Mononuclear cell (primary cell): ENCODE data around the gene HDAC10. TPM values are rescaled to one million over a fixed set of nuclear protein-coding genes. Genes with fewer than 3 reads are reported as not detected.

Source experiments
- H3K27me3 ChIP-seq: 2 replicates; pipeline ENCODE4 v1.6.0; 2011; ENCODE audit warnings: low read length, control low read depth; ENCODE audit not compliant: insufficient read depth
- H3K4me1 ChIP-seq: 2 replicates; pipeline ENCODE4 v1.5.1; 2011; ENCODE audit warnings: mild to moderate bottlenecking, low read length, control low read depth; ENCODE audit not compliant: insufficient read depth
- H3K4me3 ChIP-seq: 2 replicates; pipeline ENCODE4 v1.5.1; 2011; ENCODE audit warnings: mild to moderate bottlenecking, low read length, moderate library complexity
- H3K9me3 ChIP-seq: 2 replicates; pipeline ENCODE4 v1.5.1; 2011; ENCODE audit warnings: low read depth, mild to moderate bottlenecking, control low read depth, low read length
- total RNA-seq: library from RNA; depleted of rRNA; stranded (reverse); fragments of >200 nt; gene quantifications from one replicate; pipeline ENCODE4 v1.2.3, GENCODE V29; 2012

The HDAC10 gene
- total RNA-seq, 1 donor, result 36.4 TPM

DNA sequence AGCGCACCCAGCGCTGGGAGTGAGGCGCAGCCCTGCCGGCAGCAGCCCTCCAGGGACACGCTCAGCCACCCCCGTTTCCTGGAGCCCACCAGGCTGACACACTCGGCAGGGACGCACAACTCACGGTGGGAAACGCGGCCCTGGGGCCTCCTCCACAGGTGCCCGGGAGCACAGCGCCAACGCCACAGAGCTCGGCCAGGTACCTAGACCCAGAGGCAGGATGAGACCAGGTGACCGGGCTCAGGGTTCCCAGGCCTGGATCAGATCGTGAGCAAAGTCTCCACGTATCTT lies 24.2 kb downstream of the HDAC10 start:
- H3K4me1 ChIP-seq, result no peaks in the 10 kb centered on the region
- H3K9me3 ChIP-seq, result no peaks in the 10 kb centered on the region
- no peak overlapping the region for H3K4me3 ChIP-seq
- no peaks in the 10 kb centered on the region for H3K27me3 ChIP-seq

DNA sequence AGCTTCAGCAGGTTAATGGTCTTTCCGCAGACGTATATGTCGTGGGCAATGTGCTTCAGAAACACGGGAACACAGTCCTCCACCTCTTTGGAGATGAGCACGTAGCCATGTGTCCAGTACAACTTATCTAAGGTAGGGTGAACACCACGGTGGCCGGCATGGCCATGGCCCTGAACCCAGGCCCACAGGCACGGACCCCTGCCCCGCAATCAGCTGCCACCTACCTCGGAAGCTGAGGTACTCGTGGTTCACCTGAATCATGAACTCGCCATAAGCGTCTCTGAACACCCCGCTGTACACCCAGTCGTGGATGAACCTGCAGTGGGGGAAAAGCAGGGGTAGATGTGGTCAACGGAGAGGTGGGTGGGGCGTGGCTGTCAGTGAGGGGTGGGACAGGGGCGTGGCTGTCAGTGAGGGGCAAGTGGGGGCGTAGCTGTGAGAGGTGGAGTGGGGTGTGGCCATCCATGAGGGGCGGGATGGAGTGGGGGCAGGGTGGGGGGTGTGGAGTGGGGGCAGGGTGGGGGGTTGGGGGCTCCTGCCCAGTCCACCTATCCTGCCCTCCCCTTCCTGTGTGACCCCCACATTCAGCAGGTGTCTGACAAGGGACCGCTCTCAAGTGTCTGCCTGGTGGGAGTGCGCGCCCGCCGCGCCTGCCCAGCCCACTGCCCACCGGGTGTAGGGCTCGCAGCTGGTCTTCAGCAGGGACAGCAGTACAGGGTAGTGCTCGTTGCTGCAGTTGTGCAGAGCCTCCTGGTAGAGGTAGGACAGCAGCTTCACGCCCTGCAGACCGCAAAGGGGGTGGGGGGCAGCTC lies 24.8 kb downstream of the HDAC10 start:
- Histone ChIP-seq H3K4me1 (no peaks in the 10 kb centered on the region), H3K4me3 (no peak overlapping the region), H3K27me3 (no peaks in the 10 kb centered on the region), H3K9me3 (no peaks in the 10 kb centered on the region)

DNA sequence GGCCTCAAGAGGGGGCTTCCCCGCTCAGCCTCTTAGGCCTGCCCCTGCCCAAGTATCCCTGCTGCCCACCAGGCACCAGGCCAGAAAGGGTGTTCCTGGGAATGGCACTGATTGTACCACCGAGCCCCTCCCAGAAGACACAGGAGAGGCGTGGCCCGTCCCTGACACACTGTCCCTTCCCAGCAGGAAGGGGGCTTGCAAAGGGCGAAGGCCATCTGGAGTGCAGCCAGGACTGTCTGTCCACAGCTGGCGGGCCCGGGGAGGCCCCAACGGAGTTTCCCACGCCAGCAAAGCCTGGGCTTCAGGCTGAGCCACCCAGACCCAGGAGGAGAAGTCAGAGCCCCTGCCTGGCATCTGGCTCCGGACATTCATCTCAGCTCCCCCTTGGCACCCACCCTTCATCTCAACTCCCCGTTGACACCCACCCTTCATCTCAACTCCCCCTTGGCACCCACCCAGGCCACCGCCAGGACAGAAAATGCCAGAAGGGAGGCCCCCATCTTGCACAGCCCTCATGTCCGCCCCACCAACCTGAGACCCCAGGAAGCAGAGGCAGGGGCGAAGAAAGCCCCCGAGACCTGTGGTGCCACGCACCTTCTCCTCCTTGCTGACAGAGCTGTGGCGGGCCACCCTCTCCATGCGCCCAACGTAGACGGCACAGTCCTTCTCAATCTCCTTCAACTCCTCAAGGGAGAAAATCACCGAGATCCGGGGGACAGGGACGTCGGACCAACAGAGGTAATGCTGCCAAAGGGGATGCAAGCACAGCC lies 25.7 kb downstream of the HDAC10 start:
- H3K4me1 ChIP-seq, result no peaks in the 10 kb centered on the region
- no peaks in the 10 kb centered on the region for H3K27me3 ChIP-seq
- no peak overlapping the region for H3K4me3 ChIP-seq
- H3K9me3 ChIP-seq, result no peaks in the 10 kb centered on the region

DNA sequence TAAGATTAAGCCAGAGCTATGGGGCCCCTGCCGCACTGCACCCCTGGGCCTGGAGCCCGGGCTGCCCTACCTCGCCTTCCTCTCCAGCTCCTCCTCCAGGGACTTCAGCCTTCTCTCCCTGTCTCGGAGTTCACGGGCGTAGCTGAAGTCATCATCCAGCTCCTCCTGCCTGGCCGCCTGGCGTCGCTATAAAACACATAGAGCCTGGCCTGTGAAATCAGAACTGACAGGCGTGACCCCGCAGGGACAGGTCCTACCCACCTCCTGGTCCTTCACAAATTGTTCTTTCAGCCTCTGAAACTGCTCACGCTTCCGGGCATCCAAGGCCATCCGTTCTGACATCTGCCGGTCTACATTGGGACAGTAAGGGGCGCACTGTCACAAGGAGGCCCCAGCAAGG lies 27.0 kb downstream of the HDAC10 start:
- H3K4me3 ChIP-seq, result no peak overlapping the region
- no peaks in the 10 kb centered on the region for H3K4me1 ChIP-seq
- no peaks in the 10 kb centered on the region for H3K9me3 ChIP-seq
- no peaks in the 10 kb centered on the region for H3K27me3 ChIP-seq

DNA sequence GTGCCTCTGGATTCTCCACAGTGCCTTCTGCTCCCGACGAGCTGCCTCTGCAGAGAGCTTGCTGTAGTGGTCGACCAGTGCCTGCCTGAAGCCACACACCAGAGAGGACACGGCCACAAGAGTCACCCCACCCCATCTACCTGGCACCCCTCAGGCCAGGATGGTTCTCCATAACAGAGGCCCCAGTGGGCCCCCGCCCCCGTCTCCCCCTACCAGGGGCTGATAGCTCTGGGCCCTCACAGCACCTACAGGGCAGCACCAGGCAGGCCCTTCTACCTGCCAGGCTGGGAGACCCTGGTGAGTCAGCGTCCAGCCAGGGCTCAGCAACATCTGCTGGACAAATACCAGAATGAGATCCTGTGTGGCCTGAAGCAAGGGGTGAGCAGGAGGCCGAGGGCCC lies 28.6 kb downstream of the HDAC10 start:
- H3K4me1 ChIP-seq, result no peaks in the 10 kb centered on the region

DNA sequence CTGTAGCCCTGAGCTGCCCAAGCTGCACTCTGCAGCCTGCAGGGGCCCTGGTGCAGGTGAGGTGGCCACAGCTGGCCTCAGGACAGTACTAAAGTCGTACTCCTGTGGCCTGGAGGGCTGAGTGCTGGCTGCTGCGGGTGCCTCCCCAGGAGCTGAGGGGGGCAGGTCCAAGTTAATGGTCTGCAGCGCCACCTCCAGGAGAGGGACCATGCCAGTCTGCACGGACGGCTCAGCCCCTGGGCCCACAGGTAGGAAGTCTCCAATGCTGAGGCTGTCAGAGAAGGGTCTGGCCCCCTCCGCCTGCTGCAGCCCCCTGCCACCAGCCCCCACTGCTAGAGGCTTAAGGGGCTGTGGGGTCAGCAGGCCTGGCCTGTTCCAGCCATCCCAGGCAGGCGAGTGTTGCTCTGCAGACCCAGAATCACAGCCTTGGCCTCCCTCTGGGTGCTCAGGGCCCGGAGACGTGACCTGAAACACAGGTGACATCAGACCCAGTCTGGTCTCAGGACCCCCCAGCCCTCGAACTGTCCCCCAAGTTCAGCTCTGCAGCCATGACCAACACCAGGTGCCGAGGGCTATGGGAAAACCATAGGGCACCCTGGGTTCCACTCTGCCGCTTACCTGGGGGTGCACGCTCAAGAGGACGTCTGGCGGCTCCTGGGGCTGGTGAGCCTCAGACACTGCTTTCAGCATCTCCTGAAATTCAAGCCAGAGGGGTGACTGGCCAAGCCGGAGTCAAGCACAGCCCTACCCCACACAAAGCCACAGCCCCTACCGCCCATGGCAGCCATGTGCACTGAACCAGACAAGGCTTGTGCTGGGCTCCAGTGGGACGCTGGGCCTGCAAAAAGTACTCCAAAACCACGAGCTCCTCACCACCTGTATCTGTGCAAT lies 29.4 kb downstream of the HDAC10 start:
- H3K27me3 ChIP-seq, result no peaks in the 10 kb centered on the region
- no peaks in the 10 kb centered on the region for H3K9me3 ChIP-seq
- no peak overlapping the region for H3K4me3 ChIP-seq
- no peaks in the 10 kb centered on the region for H3K4me1 ChIP-seq

More for the DNA sequence above, 28.6 kb downstream of the HDAC10 start:
- no peaks in the 10 kb centered on the region for H3K9me3 ChIP-seq
- no peak overlapping the region for H3K4me3 ChIP-seq
- no peaks in the 10 kb centered on the region for H3K27me3 ChIP-seq

DNA sequence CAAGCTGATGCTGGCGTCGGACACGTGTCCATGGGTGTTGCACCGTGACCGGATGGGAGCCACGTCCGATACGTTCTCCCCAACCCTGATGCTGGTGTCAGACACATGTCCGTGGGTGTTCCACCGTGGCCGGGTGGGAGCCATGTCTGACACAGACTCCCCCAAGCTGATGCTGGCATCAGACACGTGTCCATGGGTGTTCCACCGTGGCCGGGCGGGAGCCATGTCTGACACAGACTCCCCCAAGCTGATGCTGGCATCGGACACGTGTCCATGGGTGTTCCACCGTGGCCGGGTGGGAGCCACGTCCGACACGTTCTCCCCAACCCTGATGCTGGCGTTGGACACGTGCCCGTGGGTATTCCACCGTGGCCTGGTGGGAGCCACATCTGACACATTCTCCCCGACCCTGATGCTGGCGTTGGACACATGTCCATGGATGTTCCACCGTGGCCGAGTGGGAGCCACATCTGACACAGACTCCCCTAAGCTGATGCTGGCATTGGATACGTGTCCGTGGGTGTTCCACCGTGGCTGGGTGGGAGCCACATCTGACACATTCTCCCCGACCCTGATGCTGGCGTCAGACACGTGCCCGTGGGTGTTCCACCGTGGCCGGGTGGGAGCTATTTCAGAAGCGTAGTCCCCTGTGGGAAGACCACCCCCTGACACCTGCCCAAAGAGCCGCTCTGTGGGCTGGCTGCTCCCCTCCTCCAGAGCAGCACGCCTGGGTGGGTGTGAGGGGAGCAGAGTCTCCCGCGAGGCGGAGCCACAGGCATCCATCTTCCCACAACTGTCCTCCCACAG lies 30.3 kb downstream of the HDAC10 start:
- Histone ChIP-seq H3K4me3 (no peak overlapping the region), H3K27me3 (no peaks in the 10 kb centered on the region), H3K9me3 (no peaks in the 10 kb centered on the region), H3K4me1 (no peaks in the 10 kb centered on the region)

DNA sequence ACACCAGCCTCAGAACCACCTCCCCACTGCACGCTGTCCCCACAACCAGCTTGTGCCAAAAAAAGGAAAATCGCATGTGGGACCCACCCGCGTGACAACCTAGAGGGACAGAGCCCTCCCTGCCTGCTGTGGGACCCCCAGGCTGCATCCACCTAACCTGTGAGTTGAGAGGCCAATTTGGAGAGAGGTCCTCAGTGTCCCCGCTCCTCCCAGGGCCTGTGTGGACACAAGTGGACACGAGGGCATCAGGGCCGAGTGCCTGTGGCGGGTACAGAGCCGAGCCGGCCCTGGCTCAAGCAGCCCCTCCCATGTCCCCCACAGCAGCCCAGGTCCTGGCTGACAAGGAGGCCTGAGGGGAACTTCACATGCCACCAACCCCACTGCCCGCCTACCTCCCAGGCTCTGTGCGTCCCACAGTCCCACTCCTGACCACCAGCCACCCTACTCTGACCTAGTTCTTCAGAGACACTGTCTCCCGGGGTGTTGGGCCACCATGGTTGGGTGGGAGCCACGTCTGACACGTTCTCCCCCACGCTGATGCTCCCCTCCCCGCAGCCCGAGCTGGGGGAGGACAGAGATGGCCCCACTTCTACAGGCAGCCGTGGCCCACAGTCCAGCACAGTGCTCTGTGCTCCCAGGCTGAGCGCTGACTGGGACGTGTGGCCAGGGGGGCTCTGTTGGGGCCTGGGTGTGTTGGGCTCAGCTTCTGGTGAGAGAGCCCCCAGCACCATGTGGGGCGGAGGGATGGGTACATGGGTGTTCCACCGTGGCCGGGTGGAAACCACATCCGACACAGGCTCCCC lies 31.1 kb downstream of the HDAC10 start:
- Histone ChIP-seq H3K4me3 (no peak overlapping the region), H3K9me3 (no peaks in the 10 kb centered on the region), H3K27me3 (no peaks in the 10 kb centered on the region), H3K4me1 (no peaks in the 10 kb centered on the region)

DNA sequence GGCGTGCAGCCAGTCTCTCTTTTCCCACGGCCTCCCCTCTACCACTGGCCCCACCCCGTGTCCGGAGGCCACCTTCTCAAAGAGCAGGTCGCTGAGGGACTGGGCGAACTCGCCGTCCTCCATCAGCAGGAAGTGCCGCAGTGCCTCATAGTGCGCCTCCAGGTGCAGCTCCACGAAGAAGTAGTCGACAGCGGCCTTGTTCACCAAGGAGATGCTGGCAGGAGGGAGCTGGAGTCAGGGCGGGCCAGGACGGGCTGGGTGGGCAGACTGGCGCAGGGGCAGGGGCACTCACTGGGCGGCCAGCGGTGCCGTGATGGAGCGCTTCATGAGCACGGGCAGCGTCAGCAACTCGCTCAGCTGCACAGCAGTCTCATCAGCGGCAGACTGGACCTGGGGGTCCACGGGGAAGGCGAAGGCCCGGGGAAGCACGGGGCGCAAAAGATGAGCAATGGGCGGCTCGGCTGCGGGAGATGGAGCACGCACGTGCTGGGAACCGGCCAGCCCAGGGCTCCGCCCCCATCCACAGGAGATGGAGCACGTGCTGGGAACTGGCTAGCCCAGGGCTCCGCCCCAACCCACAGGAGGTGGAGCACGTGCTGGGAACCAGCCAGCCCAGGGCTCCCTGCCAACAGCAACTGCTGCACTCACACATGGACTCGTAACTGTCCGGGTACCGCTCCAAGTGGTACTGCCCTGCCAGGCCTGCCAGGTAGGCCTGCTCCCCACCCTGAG lies 31.9 kb downstream of the HDAC10 start:
- no peaks in the 10 kb centered on the region for H3K4me1 ChIP-seq
- H3K27me3 ChIP-seq, result no peaks in the 10 kb centered on the region
- no peak overlapping the region for H3K4me3 ChIP-seq
- no peaks in the 10 kb centered on the region for H3K9me3 ChIP-seq

DNA sequence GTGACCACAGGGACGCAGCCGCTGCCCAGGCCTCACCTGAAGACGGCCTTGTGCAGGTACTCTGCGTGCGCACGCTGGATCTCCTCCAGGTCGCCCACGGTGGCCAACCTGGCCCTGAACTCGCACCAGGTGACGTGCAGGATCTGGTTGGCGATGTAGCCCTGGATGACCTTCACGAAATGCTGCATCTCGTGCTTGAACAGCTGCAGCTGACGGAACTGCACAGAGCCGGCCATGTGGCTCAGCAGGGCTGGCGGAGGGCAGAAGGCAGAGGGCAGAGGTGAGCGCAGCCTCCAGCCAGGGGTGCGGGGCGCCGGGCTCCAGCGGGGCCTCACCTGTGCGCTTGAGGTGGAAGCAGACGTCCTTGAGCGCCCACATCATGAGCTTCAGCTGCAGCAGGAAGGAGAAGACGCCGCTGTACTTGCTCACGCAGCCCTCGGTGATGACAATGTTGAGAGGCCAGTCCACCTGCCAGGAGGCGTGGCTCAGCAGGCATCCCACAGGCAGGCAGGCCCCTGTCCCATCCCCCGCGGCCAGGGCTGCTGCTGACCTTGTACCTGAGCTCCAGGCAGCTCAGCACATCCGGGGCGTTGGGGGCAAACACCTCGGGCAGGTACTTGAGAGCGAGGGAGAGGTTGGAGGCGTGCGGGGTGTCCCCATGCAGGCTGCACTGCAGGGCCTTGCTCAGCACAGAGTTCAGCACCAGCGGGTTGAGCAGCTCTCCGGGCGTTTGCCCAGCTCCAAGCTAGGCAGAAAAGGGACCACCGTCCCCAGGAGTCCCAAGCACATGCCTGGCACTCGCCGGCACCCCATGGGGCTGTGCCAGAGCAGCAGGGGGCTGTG lies 32.7 kb downstream of the HDAC10 start:
- H3K4me3 ChIP-seq, result no peak overlapping the region
- H3K9me3 ChIP-seq, result no peaks in the 10 kb centered on the region
- no peaks in the 10 kb centered on the region for H3K4me1 ChIP-seq
- H3K27me3 ChIP-seq, result no peaks in the 10 kb centered on the region

DNA sequence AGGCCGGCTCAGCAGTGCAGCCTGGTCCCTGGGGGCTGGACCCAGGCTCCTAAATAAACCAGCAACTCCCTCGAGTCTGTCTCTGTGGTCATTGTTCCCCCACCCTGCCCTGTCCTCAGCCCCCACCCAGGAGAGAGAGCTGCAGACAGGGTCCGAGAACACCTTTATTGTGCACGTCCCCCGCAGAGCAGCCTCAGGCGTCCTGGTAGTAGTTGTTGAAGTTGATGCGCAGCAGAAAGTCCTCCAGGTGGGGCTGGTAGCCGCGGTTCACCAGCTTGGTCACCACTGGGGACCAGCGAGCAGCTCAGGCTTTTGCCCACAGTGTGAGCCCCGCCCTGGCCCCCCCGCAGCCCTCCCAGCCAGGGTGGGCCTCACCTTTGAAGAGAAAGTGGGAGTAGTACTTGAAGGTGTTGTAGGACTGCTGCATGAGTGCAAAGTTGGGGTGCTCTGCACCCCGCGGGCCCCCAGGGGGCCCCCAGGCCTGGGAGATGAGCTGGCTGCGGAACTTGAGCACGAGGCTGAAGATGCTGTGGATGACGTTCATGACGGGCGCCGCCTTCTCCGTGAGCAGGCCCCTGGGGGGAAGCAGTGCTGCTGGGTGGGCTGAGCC lies 33.4 kb downstream of the HDAC10 start:
- Histone ChIP-seq H3K4me1 (no peaks in the 10 kb centered on the region), H3K9me3 (no peaks in the 10 kb centered on the region), H3K27me3 (no peaks in the 10 kb centered on the region), H3K4me3 (no peak overlapping the region)

DNA sequence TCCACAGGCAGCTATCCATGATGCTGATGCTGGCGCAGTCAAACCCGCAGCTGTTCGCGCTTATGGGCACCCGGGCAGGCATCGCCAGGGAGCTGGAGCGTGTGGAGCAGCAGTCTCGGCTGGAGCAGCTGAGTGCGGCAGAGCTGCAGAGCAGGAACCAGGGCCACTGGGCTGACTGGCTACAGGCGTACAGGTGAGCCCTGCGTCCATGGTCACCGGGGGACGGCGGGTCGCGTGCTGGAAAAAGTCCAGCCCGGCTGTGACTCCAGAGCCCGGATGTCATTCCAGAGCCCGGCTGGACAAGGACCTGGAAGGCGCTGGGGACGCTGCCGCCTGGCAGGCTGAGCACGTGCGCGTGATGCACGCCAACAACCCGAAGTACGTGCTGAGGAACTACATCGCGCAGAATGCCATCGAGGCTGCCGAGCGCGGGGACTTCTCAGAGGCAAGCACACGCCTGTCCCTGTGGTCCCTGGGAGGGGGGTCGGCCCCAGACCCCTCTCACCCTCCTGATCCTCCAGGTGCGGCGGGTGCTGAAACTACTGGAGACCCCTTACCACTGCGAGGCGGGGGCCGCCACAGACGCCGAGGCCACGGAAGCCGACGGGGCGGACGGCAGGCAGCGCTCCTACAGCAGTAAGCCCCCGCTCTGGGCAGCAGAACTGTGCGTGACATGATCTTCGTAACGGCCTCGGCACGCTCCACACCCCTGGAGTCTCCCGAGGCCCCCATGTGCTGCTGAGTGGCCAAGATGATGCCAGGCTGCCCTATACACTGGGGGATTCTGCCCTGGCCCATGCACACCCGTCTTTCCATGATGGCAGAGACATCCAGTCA lies 34.2 kb downstream of the HDAC10 start:
- no peaks in the 10 kb centered on the region for H3K4me1 ChIP-seq
- H3K4me3 ChIP-seq, result no peak overlapping the region
- no peaks in the 10 kb centered on the region for H3K27me3 ChIP-seq
- no peaks in the 10 kb centered on the region for H3K9me3 ChIP-seq
